Neural progenitor cell (in vitro differentiated cells): ENCODE results near the gene DCTN2. TPM values are rescaled to one million over a fixed set of nuclear protein-coding genes. Genes with fewer than 3 reads are reported as not detected.
A peak's percentile ranks its signal among the peaks of the same experiment; 100 is the strongest.

Experiments used
- DNase-seq: peaks from one replicate; pipeline ENCODE4 v3.0.0-alpha.2; 2016; ENCODE audit warnings: low spot score
- H2AFZ ChIP-seq: fragments of 200-600 bp; sonication (generic); replicated peaks from 2 replicates; pipeline ENCODE4 v1.6.1; 2016; ENCODE audit warnings: antibody characterized with exemption
- H3F3A ChIP-seq: fragments of 200-600 bp; sonication (generic); 2 replicates; pipeline ENCODE4 v1.6.1; 2016; ENCODE audit warnings: antibody characterized with exemption, low read depth
- H3K27ac ChIP-seq: fragments of 200-600 bp; sonication (generic); 2 replicates; pipeline ENCODE4 v1.5.1; 2016; ENCODE audit warnings: mild to moderate bottlenecking
- H3K27me3 ChIP-seq: fragments of 200-600 bp; sonication (generic); 2 replicates; pipeline ENCODE4 v1.6.1; 2016; ENCODE audit warnings: mild to moderate bottlenecking, moderate library complexity
- H3K36me3 ChIP-seq: fragments of 200-600 bp; sonication (generic); 2 replicates; pipeline ENCODE4 v1.5.1; 2016
- H3K4me1 ChIP-seq: fragments of 200-600 bp; sonication (generic); 2 replicates; pipeline ENCODE4 v1.6.1; 2016; ENCODE audit warnings: mixed run types
- H3K4me2 ChIP-seq: fragments of 200-600 bp; sonication (generic); 2 replicates; pipeline ENCODE4 v1.6.1; 2016
- H3K4me3 ChIP-seq: fragments of 200-600 bp; sonication (generic); 2 replicates; pipeline ENCODE4 v1.5.1; 2016
- H3K79me2 ChIP-seq: fragments of 200-600 bp; sonication (generic); 2 replicates; pipeline ENCODE4 v1.6.1; 2016; ENCODE audit warnings: low read depth
- H3K9ac ChIP-seq: fragments of 200-600 bp; sonication (generic); 2 replicates; pipeline ENCODE4 v1.6.1; 2016
- H3K9me3 ChIP-seq: fragments of 200-600 bp; sonication (generic); 2 replicates; pipeline ENCODE4 v1.5.1; 2016; ENCODE audit warnings: low read depth
- H4K20me1 ChIP-seq: fragments of 200-600 bp; sonication (generic); 2 replicates; pipeline ENCODE4 v1.6.1; 2016; ENCODE audit warnings: low read depth
- H3K27ac Mint-ChIP-seq: 3 replicates; pipeline ENCODE4 v1.8.0; 2021; ENCODE audit warnings: mixed read lengths
- H3K27me3 Mint-ChIP-seq: 2 replicates; pipeline ENCODE4 v1.8.0; 2022; ENCODE audit warnings: low read depth, mild to moderate bottlenecking, inconsistent platforms, moderate library complexity, mixed read lengths; ENCODE audit not compliant: insufficient read depth
- H3K36me3 Mint-ChIP-seq: 3 replicates; pipeline ENCODE4 v1.8.0; 2021; ENCODE audit warnings: mixed read lengths
- H3K4me1 Mint-ChIP-seq: 3 replicates; pipeline ENCODE4 v1.8.0; 2021; ENCODE audit warnings: mixed read lengths
- H3K4me3 Mint-ChIP-seq: 3 replicates; pipeline ENCODE4 v1.8.0; 2021; ENCODE audit warnings: mild to moderate bottlenecking, moderate library complexity, mixed read lengths
- H3K9me3 Mint-ChIP-seq: 3 replicates; pipeline ENCODE4 v1.8.0; 2020; ENCODE audit warnings: mixed read lengths
- EZH2 ChIP-seq: fragments of 200-600 bp; sonication (generic); IDR thresholded peaks from 2 replicates; pipeline ENCODE4 v1.6.1; 2017; ENCODE audit warnings: antibody characterized with exemption, mild to moderate bottlenecking, moderate library complexity
- EZH2phosphoT487 ChIP-seq: fragments of 200-600 bp; sonication (generic); IDR thresholded peaks from 2 replicates; pipeline ENCODE4 v1.6.1; 2017; ENCODE audit warnings: antibody characterized with exemption
- total RNA-seq: library from RNA; depleted of rRNA; stranded (reverse); fragments of >200 nt; gene quantifications from 2 replicates; pipeline ENCODE4 v1.2.3, GENCODE V29; 2015; ENCODE audit warnings: low replicate concordance
- TF ChIP-seq, protein P1 (sequence below): fragments of 200-600 bp; sonication (generic); IDR thresholded peaks from 2 replicates; pipeline ENCODE4 v1.5.1; 2017; ENCODE audit warnings: antibody characterized with exemption, mild to moderate bottlenecking

The DCTN2 gene
- total RNA-seq, 1 donor from 2014 or later = 147 TPM

DNA sequence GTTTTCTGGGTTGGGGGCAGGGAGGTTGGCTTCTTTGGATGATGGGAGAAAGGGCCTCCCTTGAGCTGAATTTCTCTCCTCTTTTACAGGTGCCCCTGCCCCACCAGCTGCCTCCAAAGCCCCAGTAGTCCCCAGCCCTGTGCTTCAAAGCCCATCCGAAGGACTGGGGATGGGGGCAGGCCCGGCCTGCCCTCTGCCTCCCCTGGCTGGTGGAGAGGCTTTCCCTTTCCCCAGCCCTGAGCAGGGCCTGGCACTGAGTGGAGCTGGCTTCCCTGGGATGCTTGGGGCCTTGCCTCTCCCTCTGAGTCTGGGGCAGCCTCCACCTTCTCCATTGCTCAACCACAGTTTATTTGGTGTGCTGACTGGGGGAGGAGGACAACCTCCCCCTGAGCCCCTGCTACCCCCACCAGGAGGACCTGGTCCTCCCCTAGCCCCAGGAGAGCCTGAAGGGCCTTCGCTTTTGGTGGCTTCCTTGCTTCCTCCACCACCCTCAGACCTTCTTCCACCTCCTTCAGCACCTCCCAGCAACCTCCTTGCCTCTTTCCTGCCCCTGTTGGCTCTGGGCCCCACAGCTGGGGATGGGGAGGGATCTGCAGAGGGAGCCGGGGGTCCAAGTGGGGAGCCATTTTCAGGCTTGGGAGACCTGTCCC, 20.4 kb downstream of the DCTN2 start:
- TF ChIP-seq, protein P1, sequence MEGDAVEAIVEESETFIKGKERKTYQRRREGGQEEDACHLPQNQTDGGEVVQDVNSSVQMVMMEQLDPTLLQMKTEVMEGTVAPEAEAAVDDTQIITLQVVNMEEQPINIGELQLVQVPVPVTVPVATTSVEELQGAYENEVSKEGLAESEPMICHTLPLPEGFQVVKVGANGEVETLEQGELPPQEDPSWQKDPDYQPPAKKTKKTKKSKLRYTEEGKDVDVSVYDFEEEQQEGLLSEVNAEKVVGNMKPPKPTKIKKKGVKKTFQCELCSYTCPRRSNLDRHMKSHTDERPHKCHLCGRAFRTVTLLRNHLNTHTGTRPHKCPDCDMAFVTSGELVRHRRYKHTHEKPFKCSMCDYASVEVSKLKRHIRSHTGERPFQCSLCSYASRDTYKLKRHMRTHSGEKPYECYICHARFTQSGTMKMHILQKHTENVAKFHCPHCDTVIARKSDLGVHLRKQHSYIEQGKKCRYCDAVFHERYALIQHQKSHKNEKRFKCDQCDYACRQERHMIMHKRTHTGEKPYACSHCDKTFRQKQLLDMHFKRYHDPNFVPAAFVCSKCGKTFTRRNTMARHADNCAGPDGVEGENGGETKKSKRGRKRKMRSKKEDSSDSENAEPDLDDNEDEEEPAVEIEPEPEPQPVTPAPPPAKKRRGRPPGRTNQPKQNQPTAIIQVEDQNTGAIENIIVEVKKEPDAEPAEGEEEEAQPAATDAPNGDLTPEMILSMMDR = no peak
- TF ChIP-seq EZH2 (no peak), EZH2phosphoT487 (no peak)
- no peak overlapping the region for H3K27ac ChIP-seq
- peaks cover 13% of the 10 kb centered on the region for H3K79me2 ChIP-seq
- H3K4me1 ChIP-seq = peaks cover 16% of the 10 kb centered on the region
- H3K9me3 ChIP-seq = no peaks in the 10 kb centered on the region
- no peaks in the 10 kb centered on the region for H3K9me3 Mint-ChIP-seq
- no peak overlapping the region for H2AFZ ChIP-seq
- H3K36me3 Mint-ChIP-seq = peaks cover 15% of the 10 kb centered on the region
- H3F3A ChIP-seq = peaks cover 42% of the 10 kb centered on the region
- no peak overlapping the region for H3K4me3 Mint-ChIP-seq
- peaks cover 36% of the 10 kb centered on the region for H3K4me1 Mint-ChIP-seq
- H3K27me3 Mint-ChIP-seq = peaks cover 9% of the 10 kb centered on the region
- no peak for DNase-seq
- H3K9ac ChIP-seq = no peak overlapping the region
- no peak overlapping the region for H3K4me3 ChIP-seq
- H3K27ac Mint-ChIP-seq = no peak overlapping the region
- no peak overlapping the region for H3K4me2 ChIP-seq
- no peaks in the 10 kb centered on the region for H3K36me3 ChIP-seq
- no peaks in the 10 kb centered on the region for H3K27me3 ChIP-seq
- peaks cover 31% of the 10 kb centered on the region for H4K20me1 ChIP-seq

DNA sequence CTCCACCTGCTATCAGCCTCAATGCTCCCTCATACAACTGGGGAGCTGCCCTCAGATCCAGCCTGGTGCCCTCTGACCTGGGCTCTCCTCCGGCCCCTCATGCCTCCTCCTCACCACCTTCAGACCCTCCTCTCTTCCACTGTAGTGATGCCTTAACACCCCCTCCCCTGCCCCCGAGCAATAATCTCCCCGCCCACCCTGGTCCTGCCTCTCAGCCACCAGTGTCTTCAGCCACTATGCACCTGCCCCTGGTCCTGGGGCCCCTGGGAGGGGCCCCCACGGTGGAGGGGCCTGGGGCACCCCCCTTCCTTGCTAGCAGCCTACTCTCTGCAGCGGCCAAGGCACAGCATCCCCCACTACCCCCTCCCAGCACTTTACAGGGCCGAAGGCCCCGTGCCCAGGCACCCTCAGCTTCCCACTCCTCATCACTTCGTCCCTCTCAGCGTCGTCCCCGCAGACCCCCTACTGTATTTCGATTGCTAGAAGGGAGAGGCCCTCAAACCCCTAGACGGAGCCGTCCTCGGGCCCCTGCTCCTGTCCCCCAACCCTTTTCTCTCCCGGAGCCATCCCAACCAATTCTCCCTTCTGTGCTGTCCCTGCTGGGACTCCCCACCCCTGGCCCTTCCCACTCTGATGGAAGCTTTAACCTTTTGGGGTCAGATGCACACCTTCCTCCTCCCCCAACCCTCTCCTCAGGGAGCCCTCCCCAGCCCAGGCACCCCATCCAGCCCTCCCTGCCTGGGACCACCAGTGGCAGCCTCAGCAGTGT, 21.2 kb downstream of the DCTN2 start:
- Histone ChIP-seq H4K20me1 (peaks cover 34% of the 10 kb centered on the region), H3K4me2 (no peak overlapping the region), H3K9me3 (no peaks in the 10 kb centered on the region), H3K79me2 (peaks cover 13% of the 10 kb centered on the region), H3K9ac (no peak overlapping the region), H3K27me3 (no peaks in the 10 kb centered on the region), H3K36me3 (no peaks in the 10 kb centered on the region), H3K27ac (no peak overlapping the region), H3F3A (peaks cover 46% of the 10 kb centered on the region), H3K4me3 (no peak overlapping the region), H2AFZ (no peak overlapping the region), H3K4me1 (peaks cover 21% of the 10 kb centered on the region)
- Mint-ChIP-seq H3K36me3 (peaks cover 12% of the 10 kb centered on the region), H3K27me3 (peaks cover 9% of the 10 kb centered on the region), H3K4me1 (peaks cover 44% of the 10 kb centered on the region), H3K4me3 (no peak overlapping the region), H3K9me3 (no peaks in the 10 kb centered on the region), H3K27ac (no peak overlapping the region)
- TF ChIP-seq, protein P1 = no peak
- TF ChIP-seq EZH2phosphoT487 (no peak), EZH2 (no peak)
- no peak for DNase-seq

GRCh38 chr12:57524814-57525614, 22.0 kb downstream of the DCTN2 start:
- H3K27ac Mint-ChIP-seq = no peak overlapping the region

More at GRCh38 chr12:57524814-57525614, 22.0 kb downstream of the DCTN2 start:
- Mint-ChIP-seq H3K36me3 (peaks cover 12% of the 10 kb centered on the region), H3K4me1 (peaks cover 46% of the 10 kb centered on the region), H3K9me3 (no peaks in the 10 kb centered on the region), H3K4me3 (peak overlapping the region; percentile 98), H3K27me3 (peaks cover 11% of the 10 kb centered on the region)
- TF ChIP-seq EZH2phosphoT487 (no peak), EZH2 (no peak)
- TF ChIP-seq, protein P1 = no peak
- no peaks in the 10 kb centered on the region for H3K9me3 ChIP-seq
- H3K4me1 ChIP-seq = peaks cover 21% of the 10 kb centered on the region
- H3K79me2 ChIP-seq = peaks cover 13% of the 10 kb centered on the region
- no peak overlapping the region for H3K4me3 ChIP-seq
- H3K4me2 ChIP-seq = peak overlapping the region; percentile 24
- no peak overlapping the region for H3K27ac ChIP-seq
- no peak overlapping the region for H2AFZ ChIP-seq
- peaks cover 31% of the 10 kb centered on the region for H4K20me1 ChIP-seq
- H3F3A ChIP-seq = peaks cover 47% of the 10 kb centered on the region
- no peaks in the 10 kb centered on the region for H3K27me3 ChIP-seq
- DNase-seq = no peak
- no peak overlapping the region for H3K9ac ChIP-seq
- no peaks in the 10 kb centered on the region for H3K36me3 ChIP-seq
